K562 (cell line): ENCODE measurements around the gene PLEKHA1. TPM values are rescaled to one million over a fixed set of nuclear protein-coding genes. Genes with fewer than 3 reads are reported as not detected.

Experiments used
- KHSRP ChIP-seq: fragments of 450-650 bp; IDR thresholded peaks from 2 replicates; pipeline ENCODE4 v1.6.1; 2017
- POLR2G ChIP-seq: fragments of 200-400 bp; formaldehyde crosslinking; IDR thresholded peaks from 2 replicates; pipeline ENCODE4 v1.6.1; 2017; ENCODE audit warnings: low read depth, mild to moderate bottlenecking, antibody characterized with exemption, low read length, moderate library complexity
- ZNF121 ChIP-seq: sonication (generic); formaldehyde crosslinking; conservative IDR thresholded peaks from 2 replicates; pipeline ENCODE4 v1.8.0; 2022; ENCODE audit warnings: missing genetic modification reagents
- polyA plus RNA-seq, 8 experiments: library from polyadenylated mRNA; depleted of rRNA in 4 of 8; stranded (reverse) in 5 of 8; unstranded in 3 of 8; fragments of >200 nt; fragmentation: Nextera tagmentation in 2 of 8; fragmentation: Illumina TruSeq in 1 of 8; extraction: Ambion mirVana in 2 of 8; extraction: Trizol in 1 of 8; gene quantifications; 2 replicates each; pipeline versions ENCODE4 v1.2.1 to v1.2.3, GENCODE V29; 2011 to 2014; ENCODE audit warnings: inconsistent platforms in 1 of 8, missing spikeins in 1 of 8
- total RNA-seq, 7 experiments: library from RNA; depleted of rRNA in 6 of 7; stranded (reverse); fragments of >200 nt in 6 of 7; fragmentation: Illumina TruSeq in 2 of 7; extraction: Trizol in 2 of 7; gene quantifications; 2 replicates each; pipeline versions ENCODE4 v1.2.1 to v1.2.3, GENCODE V29; 2011 to 2021; ENCODE audit warnings: low replicate concordance in 1 of 7
- TF ChIP-seq, protein P1 (sequence below): fragments of 450-650 bp; IDR thresholded peaks from 2 replicates; pipeline ENCODE4 v1.6.1; 2016; ENCODE audit warnings: low read depth
- TF ChIP-seq, protein P2 (sequence below): sonication (generic); formaldehyde crosslinking; IDR thresholded peaks from 2 replicates; pipeline ENCODE4 v1.4.0; 2020; ENCODE audit warnings: mild to moderate bottlenecking, missing genetic modification reagents

The PLEKHA1 gene
- total and polyA plus RNA-seq, 9 of the 15 experiments (the other 6 are each of a cell fraction or from before 2014, with no cell fraction given) = 0.05 to 4.7 (median 1.0) TPM

DNA sequence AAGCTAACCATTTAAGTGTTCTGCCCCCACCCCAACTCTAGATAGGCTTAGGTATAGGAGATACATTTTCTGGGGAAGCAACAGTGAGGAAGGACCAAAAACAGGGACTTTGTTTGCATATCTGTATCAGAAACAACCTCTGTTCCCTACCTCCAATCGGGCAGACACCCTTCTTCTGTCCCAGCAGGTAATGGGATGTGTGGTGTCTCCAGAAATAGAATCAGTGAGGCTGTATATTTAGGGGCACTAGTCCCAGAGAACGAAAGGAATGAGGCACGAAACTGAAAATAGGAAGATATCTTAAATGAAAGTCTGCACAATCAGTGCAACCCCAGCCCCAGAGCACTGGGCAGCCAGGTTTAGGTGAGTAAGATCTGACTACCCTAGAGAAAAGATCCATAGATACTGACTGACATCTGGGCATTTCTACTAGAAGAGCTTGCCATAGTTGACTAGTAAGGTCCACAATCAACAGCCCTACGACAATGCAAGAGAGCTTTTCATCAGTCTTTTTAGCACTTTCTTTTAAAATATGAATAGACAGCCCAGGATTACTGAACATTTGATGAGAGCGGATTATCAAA is 28.1 kb downstream of the PLEKHA1 start (continued):
- TF ChIP-seq, protein P1, sequence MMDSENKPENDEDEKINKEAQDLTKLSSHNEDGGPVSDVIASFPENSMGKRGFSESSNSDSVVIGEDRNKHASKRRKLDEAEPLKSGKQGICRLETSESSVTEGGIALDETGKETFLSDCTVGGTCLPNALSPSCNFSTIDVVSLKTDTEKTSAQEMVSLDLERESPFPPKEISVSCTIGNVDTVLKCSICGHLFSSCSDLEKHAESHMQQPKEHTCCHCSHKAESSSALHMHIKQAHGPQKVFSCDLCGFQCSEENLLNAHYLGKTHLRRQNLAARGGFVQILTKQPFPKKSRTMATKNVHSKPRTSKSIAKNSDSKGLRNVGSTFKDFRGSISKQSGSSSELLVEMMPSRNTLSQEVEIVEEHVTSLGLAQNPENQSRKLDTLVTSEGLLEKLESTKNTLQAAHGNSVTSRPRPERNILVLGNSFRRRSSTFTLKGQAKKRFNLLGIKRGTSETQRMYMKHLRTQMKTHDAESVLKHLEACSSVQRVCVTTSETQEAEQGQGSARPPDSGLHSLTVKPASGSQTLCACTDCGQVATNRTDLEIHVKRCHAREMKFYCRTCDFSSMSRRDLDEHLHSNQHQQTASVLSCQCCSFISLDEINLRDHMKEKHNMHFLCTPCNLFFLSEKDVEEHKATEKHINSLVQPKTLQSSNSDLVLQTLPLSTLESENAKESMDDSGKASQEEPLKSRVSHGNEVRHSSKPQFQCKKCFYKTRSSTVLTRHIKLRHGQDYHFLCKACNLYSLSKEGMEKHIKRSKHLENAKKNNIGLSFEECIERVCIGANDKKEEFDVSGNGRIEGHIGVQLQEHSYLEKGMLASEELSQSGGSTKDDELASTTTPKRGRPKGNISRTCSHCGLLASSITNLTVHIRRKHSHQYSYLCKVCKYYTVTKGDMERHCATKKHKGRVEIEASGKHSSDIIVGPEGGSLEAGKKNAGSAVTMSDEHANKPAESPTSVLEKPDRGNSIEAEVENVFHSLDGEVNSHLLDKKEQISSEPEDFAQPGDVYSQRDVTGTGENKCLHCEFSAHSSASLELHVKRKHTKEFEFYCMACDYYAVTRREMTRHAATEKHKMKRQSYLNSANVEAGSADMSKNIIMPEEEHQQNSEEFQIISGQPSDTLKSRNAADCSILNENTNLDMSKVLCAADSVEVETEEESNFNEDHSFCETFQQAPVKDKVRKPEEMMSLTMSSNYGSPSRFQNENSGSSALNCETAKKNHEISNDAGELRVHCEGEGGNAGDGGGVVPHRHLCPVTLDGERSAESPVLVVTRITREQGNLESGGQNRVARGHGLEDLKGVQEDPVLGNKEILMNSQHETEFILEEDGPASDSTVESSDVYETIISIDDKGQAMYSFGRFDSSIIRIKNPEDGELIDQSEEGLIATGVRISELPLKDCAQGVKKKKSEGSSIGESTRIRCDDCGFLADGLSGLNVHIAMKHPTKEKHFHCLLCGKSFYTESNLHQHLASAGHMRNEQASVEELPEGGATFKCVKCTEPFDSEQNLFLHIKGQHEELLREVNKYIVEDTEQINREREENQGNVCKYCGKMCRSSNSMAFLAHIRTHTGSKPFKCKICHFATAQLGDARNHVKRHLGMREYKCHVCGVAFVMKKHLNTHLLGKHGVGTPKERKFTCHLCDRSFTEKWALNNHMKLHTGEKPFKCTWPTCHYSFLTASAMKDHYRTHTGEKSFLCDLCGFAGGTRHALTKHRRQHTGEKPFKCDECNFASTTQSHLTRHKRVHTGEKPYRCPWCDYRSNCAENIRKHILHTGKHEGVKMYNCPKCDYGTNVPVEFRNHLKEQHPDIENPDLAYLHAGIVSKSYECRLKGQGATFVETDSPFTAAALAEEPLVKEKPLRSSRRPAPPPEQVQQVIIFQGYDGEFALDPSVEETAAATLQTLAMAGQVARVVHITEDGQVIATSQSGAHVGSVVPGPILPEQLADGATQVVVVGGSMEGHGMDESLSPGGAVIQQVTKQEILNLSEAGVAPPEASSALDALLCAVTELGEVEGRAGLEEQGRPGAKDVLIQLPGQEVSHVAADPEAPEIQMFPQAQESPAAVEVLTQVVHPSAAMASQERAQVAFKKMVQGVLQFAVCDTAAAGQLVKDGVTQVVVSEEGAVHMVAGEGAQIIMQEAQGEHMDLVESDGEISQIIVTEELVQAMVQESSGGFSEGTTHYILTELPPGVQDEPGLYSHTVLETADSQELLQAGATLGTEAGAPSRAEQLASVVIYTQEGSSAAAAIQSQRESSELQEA = no peak
- TF ChIP-seq, protein P2, sequence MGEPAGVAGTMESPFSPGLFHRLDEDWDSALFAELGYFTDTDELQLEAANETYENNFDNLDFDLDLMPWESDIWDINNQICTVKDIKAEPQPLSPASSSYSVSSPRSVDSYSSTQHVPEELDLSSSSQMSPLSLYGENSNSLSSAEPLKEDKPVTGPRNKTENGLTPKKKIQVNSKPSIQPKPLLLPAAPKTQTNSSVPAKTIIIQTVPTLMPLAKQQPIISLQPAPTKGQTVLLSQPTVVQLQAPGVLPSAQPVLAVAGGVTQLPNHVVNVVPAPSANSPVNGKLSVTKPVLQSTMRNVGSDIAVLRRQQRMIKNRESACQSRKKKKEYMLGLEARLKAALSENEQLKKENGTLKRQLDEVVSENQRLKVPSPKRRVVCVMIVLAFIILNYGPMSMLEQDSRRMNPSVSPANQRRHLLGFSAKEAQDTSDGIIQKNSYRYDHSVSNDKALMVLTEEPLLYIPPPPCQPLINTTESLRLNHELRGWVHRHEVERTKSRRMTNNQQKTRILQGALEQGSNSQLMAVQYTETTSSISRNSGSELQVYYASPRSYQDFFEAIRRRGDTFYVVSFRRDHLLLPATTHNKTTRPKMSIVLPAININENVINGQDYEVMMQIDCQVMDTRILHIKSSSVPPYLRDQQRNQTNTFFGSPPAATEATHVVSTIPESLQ (CRISPR knock-in tag) = no peak
- TF ChIP-seq ZNF121 (no peak), POLR2G (no peak), KHSRP (no peak)
